Head of caudate nucleus (tissue), 42 donors: ENCODE results near the gene KCNQ1.
A peak's percentile ranks its signal among the peaks of the same experiment; 100 is the strongest.

Experiments
- DNase-seq, 42 donors: peaks; one replicate each; pipeline versions ENCODE4 v3.0.0 to v3.0.0-alpha.2; 2020 to 2021; ENCODE audit warnings: mixed read lengths in 7 of 42
- intact Hi-C: fragments of 100-400 bp; cut with DNase I; formaldehyde crosslinking; loops from one replicate; pipeline ENCODE4 v1.15.0; 2022

The KCNQ1 gene

DNA sequence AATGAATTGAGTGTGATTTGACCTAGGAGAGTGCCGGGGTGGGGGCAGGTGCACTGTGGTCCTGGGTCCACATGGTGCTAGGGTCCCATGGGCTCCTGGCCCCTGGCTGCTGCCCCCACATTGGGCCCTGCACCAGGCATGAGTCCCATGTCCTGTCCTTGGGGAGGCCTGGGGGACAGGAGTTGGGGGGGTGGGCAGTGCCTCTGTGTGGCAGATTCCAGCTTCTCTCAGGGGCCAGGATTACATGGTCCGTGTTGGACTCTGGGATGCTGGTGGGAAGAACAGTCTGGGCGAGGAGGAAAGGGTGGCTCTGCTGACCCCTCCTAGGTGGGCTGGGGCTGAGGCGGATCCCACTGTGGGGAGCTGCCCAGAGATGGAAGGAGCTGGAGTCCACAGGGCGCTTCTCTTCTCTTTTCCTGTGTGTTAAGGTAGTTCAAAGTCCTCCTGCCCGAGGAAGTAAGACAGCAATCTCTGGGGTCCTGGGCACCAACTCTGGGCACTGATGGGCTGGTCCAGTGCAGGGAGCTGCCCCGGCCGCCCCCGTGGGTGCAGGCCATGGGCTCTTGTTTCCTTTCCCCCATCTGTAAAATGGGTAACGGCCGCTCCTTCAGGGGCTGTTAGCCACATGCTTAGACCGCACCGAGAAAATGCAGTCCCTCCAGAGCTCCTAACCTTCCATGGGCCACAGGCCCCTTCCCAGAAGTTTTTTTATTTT is 19.8 kb downstream of the KCNQ1 start:
- DNase-seq: peak in 3 of 42 donors; percentile 1 to 12 (median 8)
- intact Hi-C loops: no loop called here

DNA sequence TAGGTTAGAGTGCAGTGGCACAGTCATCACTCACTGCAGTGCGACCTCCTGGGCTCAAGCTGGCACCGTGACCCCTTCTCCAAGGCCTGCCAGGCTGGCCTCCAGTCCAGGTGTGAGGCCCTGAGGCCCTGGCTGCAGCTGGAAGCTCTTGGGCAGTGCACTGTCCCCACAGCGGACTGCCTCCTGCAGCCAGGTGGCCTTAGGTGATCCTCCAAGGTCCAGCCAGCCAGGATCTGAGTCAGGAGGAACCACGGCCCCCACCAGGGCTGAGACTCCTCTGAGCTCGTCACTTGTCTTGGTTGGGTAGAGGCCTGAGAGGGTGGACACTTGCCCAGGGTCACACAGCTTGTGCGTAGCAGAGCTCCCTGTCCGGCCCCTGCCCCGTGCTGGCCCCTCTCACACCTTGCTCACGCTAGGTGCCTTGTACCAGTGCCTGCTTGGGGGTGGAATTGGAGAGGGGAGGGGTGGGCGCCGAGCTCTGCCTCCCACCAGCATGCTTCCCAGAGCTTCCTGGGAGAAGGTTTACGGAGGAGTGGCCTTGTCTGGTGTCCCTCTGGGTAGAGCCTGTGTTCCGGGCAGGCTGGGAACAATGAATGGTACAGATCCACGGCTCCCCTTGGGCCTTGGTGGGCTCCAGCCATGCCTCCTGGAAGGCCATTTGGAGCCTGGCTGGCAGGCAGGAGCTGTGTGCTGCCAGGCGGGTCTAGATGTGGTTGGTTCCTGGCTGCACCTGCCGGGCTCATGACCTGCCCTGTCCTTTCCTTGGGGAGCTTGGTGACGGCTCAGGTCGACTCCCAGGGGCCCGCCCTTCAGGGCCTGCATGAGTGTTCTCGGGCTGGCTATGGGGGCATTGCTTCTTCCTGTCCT is 20.6 kb downstream of the KCNQ1 start:
- peak in 6 of 42 donors; percentile 5 to 25 (median 16) for DNase-seq
- intact Hi-C loops: no loop called here

DNA sequence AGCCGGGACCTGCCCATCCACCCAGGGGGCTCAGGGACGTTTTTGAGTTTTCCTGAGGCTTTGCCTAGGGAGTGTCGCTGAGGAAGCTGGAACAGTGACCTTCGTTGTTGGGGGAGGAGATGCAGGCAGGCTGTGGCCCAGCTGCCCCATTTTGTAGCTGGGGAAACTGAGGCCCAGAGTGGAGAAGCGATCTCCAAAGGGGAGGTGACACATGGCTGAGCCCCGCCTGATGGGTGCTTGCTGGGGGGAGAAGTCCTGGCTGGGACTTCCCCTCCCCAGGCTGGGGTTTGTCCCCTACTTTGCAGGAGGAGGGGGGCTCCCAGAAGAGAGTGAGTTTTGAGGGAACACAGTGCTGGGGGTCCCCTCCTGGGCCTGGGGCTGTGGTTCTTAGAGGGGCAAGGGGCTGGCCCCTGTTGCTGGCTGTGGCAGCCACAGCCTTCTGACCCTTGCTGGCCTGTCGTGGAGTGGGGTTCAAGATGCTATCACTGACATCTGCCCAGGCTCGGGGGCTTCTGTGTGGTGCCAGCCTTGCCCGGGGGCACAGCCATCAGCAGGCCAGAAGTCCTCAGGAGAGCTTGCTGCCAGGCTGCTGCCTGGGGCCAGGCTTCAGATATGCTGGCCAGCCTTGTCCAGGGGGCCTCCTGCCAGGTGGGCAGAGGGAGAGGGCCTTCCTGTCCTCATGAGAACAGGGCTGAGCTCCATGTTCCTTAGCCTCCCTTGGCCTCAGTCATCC is 21.4 kb downstream of the KCNQ1 start:
- no peak for DNase-seq
- intact Hi-C loops: no loop called here

DNA sequence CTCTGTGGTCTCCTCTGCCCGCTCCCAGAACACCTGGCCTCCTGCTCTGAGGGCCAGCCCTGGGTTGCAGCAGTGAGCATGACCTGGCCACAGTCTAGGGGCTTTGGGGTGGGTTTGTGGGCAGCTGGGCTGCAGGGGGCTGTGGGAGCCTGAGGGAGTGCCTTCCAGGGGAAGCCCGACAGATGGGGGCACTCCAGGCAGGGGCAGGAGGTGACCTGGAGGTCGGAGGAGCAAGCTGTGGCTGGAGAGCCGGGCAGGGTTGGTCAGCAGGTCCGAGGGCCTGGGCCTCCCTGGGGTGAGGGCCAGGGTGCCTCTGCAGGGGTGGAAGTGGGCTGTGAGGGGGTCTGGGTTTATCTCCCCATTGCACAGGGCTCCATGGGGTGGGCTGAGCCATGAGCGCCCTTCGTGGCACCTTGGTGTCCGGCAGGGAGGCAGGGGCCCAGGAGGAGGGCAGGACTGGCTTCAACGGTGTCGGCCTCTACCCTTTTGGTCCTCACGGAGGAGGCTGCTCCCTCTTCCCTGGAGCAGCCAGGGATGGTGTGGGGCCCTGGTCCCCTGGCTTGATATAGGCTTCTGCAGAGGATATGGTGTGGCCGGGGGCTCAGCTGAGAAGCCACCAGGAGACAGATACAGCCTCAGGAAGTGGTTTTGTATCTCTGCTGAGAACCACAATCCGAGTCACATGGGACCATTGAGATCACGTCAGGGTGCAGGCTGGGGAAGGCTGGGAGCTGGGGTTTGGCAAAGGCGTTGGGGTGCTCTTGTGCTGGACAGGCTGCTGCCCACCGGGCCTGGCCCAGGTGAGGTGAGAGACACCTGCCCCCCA is 22.3 kb downstream of the KCNQ1 start:
- DNase-seq: peak in 7 of 42 donors; percentile 9 to 42 (median 24)
- intact Hi-C loops: no loop called here

DNA sequence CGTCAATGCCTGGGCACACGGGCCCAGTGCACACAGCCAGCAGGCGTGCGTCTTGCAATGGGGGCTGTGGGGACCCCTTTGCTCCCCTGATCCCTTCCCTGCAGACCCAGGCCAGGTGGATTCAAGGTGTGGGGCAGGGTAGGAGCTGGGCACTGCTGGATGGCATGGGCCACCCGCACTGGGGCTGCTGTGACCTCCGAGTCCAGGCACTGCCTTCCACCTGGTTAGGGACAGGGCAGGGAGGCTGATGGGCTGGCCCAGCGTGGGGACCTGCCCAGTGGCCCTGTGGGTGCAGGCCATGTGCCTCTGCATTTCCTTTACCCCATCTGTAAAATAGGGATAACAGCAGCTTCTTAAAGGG is 22.9 kb downstream of the KCNQ1 start:
- peak in 1 of 42 donors; percentile 7 for DNase-seq
- intact Hi-C loops: no loop called here

DNA sequence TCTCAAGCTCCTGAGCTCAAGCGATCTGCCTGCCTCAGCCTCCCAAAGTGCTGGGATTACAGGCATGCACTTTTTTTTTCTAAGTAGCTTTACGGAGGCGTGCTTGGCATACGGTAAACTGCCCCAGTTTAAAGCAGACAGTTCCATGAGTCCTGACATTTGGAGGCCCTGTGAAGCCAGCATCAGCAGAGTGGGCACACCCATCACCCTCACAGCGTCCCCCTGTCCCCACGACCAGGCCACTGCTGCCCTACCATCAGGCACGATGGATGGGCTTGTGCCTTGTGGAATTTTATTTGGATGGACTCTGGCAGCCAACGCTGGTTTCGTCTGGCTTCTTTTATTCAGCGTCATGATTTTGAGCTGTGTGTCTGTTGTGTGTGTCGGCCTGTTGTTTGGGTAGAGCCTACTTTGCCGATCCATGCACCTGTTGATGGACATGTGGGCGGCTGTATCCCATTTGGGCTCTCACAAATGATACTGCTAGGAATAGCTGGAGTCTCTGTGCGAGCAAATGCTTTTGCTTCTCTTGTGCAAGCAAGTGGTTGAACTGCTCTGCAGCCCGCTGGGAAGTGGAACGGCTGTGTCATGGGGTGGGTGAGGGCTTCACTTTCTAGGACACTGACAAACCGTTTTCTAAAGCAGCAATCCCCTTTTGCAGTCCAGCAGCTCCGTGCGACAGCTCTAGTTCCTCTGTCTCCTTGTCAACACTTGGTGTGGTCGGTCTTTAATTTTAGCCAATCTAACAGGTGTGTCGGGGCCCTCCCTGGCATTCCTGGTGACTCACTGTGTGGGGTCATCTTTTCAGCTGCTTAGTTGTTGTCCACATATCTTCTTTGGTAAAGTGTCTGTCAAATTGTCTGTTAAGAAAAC is 23.8 kb downstream of the KCNQ1 start:
- DNase-seq: peak in 2 of 42 donors; percentile 4 to 33
- intact Hi-C loops: no loop called here

DNA sequence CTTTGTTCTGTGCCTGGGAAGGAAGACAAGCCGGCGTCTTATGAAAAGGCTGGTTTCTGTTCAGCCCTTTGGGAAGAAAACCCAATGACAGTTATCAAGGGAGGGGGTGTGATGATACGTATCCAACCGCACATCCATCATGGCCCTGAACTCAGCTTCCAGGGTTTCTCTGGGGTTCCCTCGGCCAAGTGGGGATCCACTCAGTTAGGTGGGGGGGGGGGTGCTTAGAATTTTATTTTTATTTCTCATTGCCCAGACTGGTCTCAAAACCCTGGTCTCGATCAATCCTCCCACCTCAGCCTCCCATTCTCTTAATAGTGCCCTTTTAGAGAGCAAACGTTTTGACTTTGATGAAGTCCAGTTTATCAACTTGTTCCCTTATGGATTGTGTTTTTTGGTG is 25.7 kb downstream of the KCNQ1 start:
- intact Hi-C loops: no loop called here
- peak in 1 of 42 donors; percentile 24 for DNase-seq

DNA sequence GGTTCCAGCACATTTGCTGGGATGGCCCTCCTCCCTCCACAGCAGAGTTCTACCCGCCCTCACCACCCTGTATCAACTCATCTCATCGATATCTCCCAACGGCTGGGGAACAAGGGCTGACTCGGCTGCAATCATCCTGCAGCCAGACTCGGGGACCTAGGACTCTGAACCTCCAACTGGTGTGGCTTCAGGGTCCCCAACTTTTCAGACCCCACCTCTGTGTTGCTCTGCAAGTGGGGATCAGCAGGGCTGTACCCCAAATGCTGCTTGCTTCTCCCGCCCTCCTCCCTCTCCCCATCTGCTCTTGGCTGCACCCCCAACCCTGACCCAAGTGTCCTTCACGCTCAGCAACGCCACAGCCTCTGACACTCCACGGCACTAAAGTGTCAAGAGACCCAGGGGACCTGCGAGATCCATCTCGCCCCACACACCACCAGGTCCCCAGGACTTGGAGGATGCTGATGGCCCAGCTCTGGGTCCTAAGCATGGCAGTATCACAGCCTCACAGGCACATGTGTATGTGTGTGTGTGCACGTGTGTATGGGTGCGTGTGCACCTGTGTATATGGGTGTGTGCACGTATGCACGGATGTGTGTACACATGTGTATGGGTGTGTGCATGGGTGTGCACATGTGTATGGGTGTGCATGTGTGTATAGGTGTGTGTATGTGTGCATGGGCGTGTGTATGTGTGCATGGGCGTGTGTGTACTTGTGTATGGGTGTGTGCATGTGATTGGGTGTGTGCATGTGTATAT is 26.4 kb downstream of the KCNQ1 start:
- DNase-seq: peak in 3 of 42 donors; percentile 8 to 27 (median 16)

DNA sequence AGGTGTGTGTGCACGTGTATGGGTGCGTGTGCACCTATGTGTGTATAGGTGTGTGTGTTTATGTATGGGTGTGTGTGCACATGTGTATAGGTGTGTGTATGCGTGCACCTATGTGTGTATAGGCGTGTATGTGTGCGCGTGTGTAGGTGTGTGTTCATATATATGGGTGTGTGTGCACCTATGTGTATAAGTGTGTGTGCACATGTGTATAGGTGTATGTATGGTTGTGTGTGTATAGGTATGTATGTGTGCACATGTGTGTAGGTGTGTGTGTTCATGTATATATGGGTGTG is 26.9 kb downstream of the KCNQ1 start:
- no peak for DNase-seq

More for the DNA sequence above, 26.4 kb downstream of the KCNQ1 start:
- intact Hi-C loops: no loop called here

DNA sequence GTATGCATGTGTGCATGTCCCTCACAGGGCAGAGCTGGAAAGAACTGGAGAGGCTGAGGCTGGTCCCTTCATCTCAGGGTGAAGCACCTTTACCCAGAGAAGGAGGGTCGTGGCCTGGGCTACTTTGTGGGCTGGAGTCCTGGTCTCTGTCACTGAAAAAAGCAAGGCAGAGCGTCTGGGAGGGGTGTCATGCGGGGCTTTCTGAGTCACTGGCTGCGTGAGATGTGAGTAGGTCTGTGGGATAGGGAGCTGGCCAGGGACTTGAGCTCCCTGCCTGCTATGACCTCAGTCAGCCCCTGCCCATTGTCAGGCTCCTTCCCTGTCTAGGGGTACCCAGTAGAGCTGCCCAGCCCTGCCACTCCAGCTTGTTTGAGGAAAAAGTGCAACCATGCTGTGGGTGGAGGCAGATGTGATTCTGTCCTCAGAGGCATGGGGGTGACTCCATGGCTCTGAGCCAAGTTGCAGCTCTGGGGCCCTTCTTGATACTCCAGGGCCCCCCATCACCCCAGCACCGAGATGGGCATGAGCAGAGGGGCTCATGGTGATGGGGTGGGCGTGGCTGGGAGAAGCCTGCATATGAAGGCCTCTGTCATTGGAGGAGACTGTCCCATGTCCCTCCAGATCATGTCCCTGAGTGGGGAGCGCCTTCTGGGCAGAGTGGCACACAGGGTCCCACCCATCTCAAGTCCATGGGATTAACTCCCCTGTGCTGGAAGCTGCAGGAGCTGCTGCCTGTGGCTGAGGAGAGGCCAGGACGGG is 27.8 kb downstream of the KCNQ1 start:
- intact Hi-C loops: no loop called here
- peak in 2 of 42 donors; percentile 8 to 31 for DNase-seq

More for the DNA sequence above, 26.9 kb downstream of the KCNQ1 start:
- intact Hi-C loops: no loop called here

DNA sequence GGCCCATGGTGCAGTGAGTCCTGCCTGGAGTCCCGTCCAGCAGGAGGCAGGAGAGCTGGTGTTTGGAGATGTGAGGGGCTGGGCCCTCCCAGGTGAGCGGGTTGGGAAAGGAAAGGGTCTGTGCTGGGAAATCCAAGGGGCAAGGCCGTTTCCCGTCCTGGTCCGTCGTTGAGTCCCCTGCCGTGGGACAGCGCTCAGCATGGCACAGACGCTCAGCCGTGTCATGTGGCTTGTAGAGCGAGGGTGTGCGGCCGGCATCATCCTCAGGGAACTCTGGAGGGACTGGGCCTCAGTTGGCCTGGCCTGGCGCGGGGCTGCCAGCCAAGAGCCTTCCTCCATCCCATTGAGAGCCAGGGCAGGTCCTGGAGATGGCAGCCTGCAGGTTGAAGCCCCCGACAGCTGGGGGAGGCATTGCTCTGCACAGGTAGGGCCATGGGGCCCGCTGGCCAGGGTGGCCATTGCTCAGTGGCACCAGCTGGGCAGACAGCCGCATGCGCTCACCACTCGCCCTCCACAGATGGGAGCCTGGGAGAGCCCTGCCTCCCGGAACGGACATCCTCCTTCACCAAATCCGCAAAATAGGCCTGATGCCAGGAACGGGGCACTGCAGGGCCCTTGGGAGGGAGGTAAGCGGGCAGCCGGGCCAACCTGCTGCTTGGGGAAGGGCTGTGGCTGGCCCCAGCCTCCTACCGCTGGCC is 28.7 kb downstream of the KCNQ1 start:
- intact Hi-C loops: no loop called here
- DNase-seq: peak in 3 of 42 donors; percentile 2 to 24 (median 22)

DNA sequence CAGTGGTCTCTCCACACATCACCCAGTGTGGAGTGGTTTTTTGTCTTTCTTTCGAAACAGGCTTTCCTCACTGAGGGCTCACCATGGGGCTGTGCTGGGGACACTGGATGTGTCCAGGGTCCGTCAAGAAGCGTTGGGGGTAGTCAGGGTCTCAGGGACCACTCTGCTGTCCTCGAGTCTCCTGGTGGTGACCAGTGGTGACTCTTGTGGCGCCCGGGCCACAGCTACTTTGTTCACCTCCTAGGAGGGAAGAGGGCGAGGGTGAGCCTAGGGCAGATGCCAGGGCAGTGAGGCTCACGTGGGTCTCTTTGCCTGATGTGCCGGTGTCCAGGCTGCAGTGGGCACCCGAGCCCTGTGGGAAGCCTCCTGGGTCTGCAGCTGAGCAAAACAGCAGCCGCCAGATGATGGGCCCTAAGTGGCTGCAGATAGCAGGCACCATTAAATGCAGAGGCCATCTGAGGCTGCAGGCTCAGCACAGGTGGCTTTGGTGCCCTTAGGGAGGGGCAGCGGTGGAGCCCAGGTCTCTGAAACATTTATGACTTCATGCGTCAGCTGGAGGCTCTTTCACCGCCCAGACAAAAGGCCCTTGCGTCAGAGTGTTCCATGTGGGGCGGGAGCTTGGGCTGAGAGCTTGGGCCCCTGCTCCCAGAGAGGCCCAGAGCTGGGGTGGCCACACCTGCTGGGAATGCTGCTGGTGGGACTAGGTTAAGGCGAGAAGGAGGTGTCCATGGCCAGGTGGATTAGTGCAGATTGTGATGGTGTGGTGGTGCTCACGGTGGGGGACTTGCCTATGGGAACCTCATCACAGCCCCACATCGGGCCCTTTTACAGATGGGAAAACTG is 29.5 kb downstream of the KCNQ1 start:
- intact Hi-C loops: no loop called here
- DNase-seq: peak in 2 of 42 donors; percentile 13 to 31

DNA sequence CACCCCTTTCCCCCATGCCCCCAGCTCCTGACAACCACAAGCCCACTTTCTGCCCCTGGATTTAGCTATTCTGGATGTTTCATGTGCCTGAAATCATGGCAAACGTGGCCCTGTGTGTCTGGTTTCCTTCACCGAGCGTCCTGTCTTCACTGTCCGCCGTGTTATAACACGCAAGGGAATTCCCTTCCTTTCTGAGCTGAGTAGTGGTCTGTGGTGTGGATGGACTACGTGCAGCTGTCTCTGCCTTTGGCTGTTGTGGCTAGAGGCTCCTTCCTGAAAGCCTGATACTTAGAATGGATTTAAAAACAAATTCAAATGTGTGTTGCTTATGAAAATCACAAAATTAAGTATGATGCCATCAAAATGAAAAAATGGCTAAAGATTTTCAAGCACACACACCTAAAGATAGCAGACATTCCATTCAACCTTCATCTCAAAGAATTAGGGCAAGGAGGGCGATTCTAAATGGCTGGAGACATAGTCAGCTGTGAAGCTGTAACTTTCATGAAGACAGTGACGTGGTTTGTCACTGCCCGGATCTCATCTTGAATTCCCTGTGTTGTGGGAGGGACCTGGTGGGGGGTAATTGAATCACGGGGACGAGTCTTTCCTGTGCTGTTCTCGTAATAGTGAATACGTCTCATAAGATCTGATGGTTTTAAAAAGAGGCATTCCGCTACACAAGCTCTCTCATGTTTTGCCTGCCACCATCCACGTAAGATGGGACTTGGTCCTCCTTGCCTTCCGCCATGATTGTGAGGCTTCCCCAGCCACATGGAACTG is 30.5 kb downstream of the KCNQ1 start:
- DNase-seq: peak in 1 of 42 donors; percentile 9
- intact Hi-C loops: no loop called here

DNA sequence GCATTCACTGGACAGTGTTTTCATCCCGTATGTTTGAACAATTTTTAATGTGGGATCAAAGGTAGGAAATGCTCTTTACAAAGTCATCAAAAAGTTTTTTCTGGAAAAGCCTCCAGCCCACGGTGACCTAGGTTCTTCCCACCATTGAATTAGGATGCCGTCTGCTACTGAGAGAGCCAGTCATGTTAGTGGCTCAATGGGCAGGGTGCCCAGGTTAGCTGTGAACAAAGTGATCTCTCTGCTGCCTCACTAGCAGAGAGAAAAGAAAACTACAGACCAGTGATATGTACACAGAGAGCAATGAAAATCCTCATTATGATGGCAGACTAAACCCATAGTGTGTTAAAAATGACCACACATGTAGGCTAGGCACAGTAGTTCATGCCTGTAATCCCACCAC is 32.4 kb downstream of the KCNQ1 start:
- no peak for DNase-seq
- intact Hi-C loops: no loop called here
